GM12878 (cell line): ENCODE results near the gene C1GALT1. TPM values are rescaled to one million over a fixed set of nuclear protein-coding genes. Genes with fewer than 3 reads are reported as not detected.
A peak's percentile ranks its signal among the peaks of the same experiment; 100 is the strongest.

ENCODE experiments used
- ATAC-seq: fragments of 200-7000 bp; cut with Tn5 transposase; 3 replicates; pipeline ENCODE4 v1.9.1; 2020; ENCODE audit warnings: mild to moderate bottlenecking, moderate library complexity
- BruUV-seq: library from RNA; stranded (reverse); fragments of 400-500 nt; replicated peaks from 2 replicates; lab custom pipeline; 2021; lab: Mats Ljungman, UMichigan
- CTCF ChIA-PET: fragments of 300-600 bp; sonication (Branson Sonifier 250); formaldehyde crosslinking; extraction: SDS; loops from one replicate; lab custom pipeline; 2021; ENCODE audit warnings: inconsistent platforms; lab: Yijun Ruan, JAX
- POLR2A ChIA-PET: fragments of 350-600 bp; formaldehyde crosslinking; extraction: SDS; loops from one replicate; lab custom pipeline; 2021; ENCODE audit warnings: inconsistent platforms; lab: Charles Lee
- RAD21 ChIA-PET: fragments of 300-600 bp; sonication (Branson Sonifier 250); formaldehyde crosslinking; loops from one replicate; lab custom pipeline; 2023; ENCODE audit warnings: antibody characterized with exemption; ENCODE audit not compliant: unreplicated experiment; lab: Charles Lee
- SMC1A ChIA-PET: fragments of 300-600 bp; sonication (Branson Sonifier 250); formaldehyde crosslinking; loops from one replicate; lab custom pipeline; 2023; ENCODE audit not compliant: unreplicated experiment, uncharacterized antibody; lab: Charles Lee
- DNase-seq: peaks from one replicate; pipeline ENCODE4 v3.0.0-alpha.2; 2011; ENCODE audit warnings: low read depth, low spot score
- FAIRE-seq: peaks from 3 replicates; lab custom pipeline; 2011; peaks lifted over from hg19 to GRCh38; lab: Jason Lieb, UNC
- H2AFZ ChIP-seq: 2 replicates; pipeline ENCODE4 v1.6.0; 2011; ENCODE audit warnings: low read depth, low read length, control low read depth; ENCODE audit not compliant: control insufficient read depth
- H3K27ac ChIP-seq: 2 replicates; pipeline ENCODE4 v1.5.1; 2011; ENCODE audit warnings: control low read depth; ENCODE audit not compliant: control insufficient read depth, insufficient read depth
- H3K27me3 ChIP-seq, 2 experiments: replicated peaks in 1 of 2; 2 replicates each; pipeline versions ENCODE4 v1.6.0 to v1.6.1; 2011; ENCODE audit warnings: low read length in 1 of 2; ENCODE audit not compliant: control insufficient read depth in 2 of 2, insufficient read depth in 2 of 2
- H3K36me3 ChIP-seq, 2 experiments: 2 replicates each; pipeline ENCODE4 v1.5.1; 2011; ENCODE audit warnings: low read length in 1 of 2; ENCODE audit not compliant: control insufficient read depth in 2 of 2, insufficient read depth in 2 of 2
- H3K4me1 ChIP-seq: 2 replicates; pipeline ENCODE4 v1.6.1; 2011; ENCODE audit warnings: mild to moderate bottlenecking, low read length, moderate library complexity, mixed read lengths; ENCODE audit not compliant: control insufficient read depth, insufficient read depth
- H3K4me2 ChIP-seq: 2 replicates; pipeline ENCODE4 v1.6.0; 2011; ENCODE audit warnings: control low read depth; ENCODE audit not compliant: control insufficient read depth, insufficient read depth
- H3K4me3 ChIP-seq: fragments of 200-600 bp; sonication (generic); 2 replicates; pipeline ENCODE4 v1.5.1; 2016
- H3K79me2 ChIP-seq: 2 replicates; pipeline ENCODE4 v1.6.0; 2011; ENCODE audit warnings: low read length; ENCODE audit not compliant: control insufficient read depth, insufficient read depth
- H3K9ac ChIP-seq: 2 replicates; pipeline ENCODE4 v1.8.0; 2011; ENCODE audit warnings: low read length, control low read depth, mixed read lengths; ENCODE audit not compliant: control insufficient read depth, insufficient read depth
- H3K9me3 ChIP-seq: replicated peaks from 3 replicates; pipeline ENCODE4 v1.5.1; 2011; ENCODE audit warnings: mild to moderate bottlenecking, low read length; ENCODE audit not compliant: control insufficient read depth, insufficient read depth
- H4K20me1 ChIP-seq: 2 replicates; pipeline ENCODE4 v1.6.0; 2011; ENCODE audit not compliant: control insufficient read depth, insufficient read depth
- ATF7 ChIP-seq: fragments of 450-650 bp; IDR thresholded peaks from 2 replicates; pipeline ENCODE4 v1.6.1; 2016; ENCODE audit warnings: low read depth, mild to moderate bottlenecking
- CREB1 ChIP-seq: IDR thresholded peaks from 2 replicates; pipeline ENCODE4 v1.6.1; 2012; ENCODE audit warnings: low read depth, mild to moderate bottlenecking, inconsistent platforms
- E2F8 ChIP-seq: fragments of 450-650 bp; IDR thresholded peaks from 2 replicates; pipeline ENCODE4 v1.6.1; 2018; ENCODE audit warnings: mild to moderate bottlenecking, low read depth, moderate library complexity; ENCODE audit not compliant: partially characterized antibody
- EP300 ChIP-seq, 2 experiments: fragments of 150-350 bp in 1 of 2; IDR thresholded peaks; 2 replicates each; pipeline ENCODE4 v1.6.1; 2011 to 2012; ENCODE audit warnings: low read depth in 2 of 2, low read length in 2 of 2, borderline replicate concordance in 1 of 2, improper control_type of control experiment in 1 of 2, inconsistent platforms in 1 of 2; ENCODE audit not compliant: control insufficient read depth in 1 of 2
- ESRRA ChIP-seq: IDR thresholded peaks from 2 replicates; pipeline ENCODE4 v1.6.1; 2012; ENCODE audit warnings: mild to moderate bottlenecking, low read length, improper control_type of control experiment
- IRF5 ChIP-seq: fragments of 450-650 bp; IDR thresholded peaks from 2 replicates; pipeline ENCODE4 v1.6.1; 2017; ENCODE audit warnings: borderline replicate concordance
- POLR2A ChIP-seq: IDR thresholded peaks from 2 replicates; pipeline ENCODE4 v1.6.1; 2011; ENCODE audit warnings: low read depth, mild to moderate bottlenecking, low read length
- RELA ChIP-seq: fragments of 450-650 bp; IDR thresholded peaks from 2 replicates; pipeline ENCODE4 v1.8.0; 2014; ENCODE audit warnings: borderline replicate concordance; ENCODE audit not compliant: partially characterized antibody
- STAT1 ChIP-seq: fragments of 450-650 bp; conservative IDR thresholded peaks from 2 replicates; pipeline ENCODE4 v1.6.1; 2014; ENCODE audit warnings: antibody characterized with exemption, mild to moderate bottlenecking
- STAT3 ChIP-seq: IDR thresholded peaks from 2 replicates; pipeline ENCODE4 v1.6.1; 2011; ENCODE audit warnings: low read depth, low read length, improper control_type of control experiment
- TBL1XR1 ChIP-seq: IDR thresholded peaks from 2 replicates; pipeline ENCODE4 v1.6.1; 2012; ENCODE audit warnings: low read depth, low read length, improper control_type of control experiment
- YBX1 ChIP-seq: fragments of 450-650 bp; IDR thresholded peaks from 2 replicates; pipeline ENCODE4 v1.6.1; 2016; ENCODE audit warnings: antibody characterized with exemption
- ZBED1 ChIP-seq: IDR thresholded peaks from 2 replicates; pipeline ENCODE4 v1.6.1; 2016; ENCODE audit warnings: borderline replicate concordance
- ZNF687 ChIP-seq: fragments of 450-650 bp; IDR thresholded peaks from 2 replicates; pipeline ENCODE4 v1.6.1; 2017; ENCODE audit warnings: mild to moderate bottlenecking, moderate library complexity
- ZSCAN29 ChIP-seq: fragments of 450-650 bp; IDR thresholded peaks from 2 replicates; pipeline ENCODE4 v1.6.1; 2017; ENCODE audit warnings: mild to moderate bottlenecking, moderate library complexity
- in situ Hi-C: fragments of 300-500 bp; cut with MboI; formaldehyde crosslinking; loops from 9 replicates; pipeline ENCODE4 v1.14.3; 2018; ENCODE audit warnings: mixed read lengths
- intact Hi-C: fragments of 100-400 bp; cut with micrococcal nuclease; formaldehyde crosslinking; loops from one replicate; pipeline ENCODE4 v1.14.2; 2022; ENCODE audit not compliant: unreplicated experiment
- polyA plus RNA-seq, 11 experiments: library from polyadenylated mRNA; depleted of rRNA in 4 of 11; unstranded in 6 of 11; stranded (reverse) in 5 of 11; fragments of >200 nt; fragmentation: Nextera tagmentation in 4 of 11; fragmentation: Illumina TruSeq in 1 of 11; extraction: Ambion mirVana in 4 of 11; extraction: Trizol in 1 of 11; gene quantifications; 1 replicate in 1 of 11; 2 replicates in 10 of 11; pipeline versions ENCODE4 v1.2.1 to v1.2.3, GENCODE V29; 2011 to 2016; ENCODE audit warnings: inconsistent platforms in 2 of 11, missing spikeins in 2 of 11, low read depth in 1 of 11
- total RNA-seq, 4 experiments: library from RNA; depleted of rRNA in 3 of 4; stranded (reverse); fragments of >200 nt in 3 of 4; fragmentation: Illumina TruSeq in 1 of 4; extraction: Trizol in 1 of 4; gene quantifications; 2 replicates each; pipeline versions ENCODE4 v1.2.1 to v1.2.3, GENCODE V29; 2013 to 2021

The C1GALT1 gene
- total and polyA plus RNA-seq, 10 of the 15 experiments (the other 5 are each of a cell fraction or from before 2014, with no cell fraction given), result 1.6 to 25.0 (median 8.5) TPM

GRCh38 chr7:7157887-7158271 lies 24.5 kb upstream of the C1GALT1 start:
- H3K9ac ChIP-seq, result no peak overlapping the region
- no peaks in the 10 kb centered on the region for H4K20me1 ChIP-seq
- intact Hi-C loops (no loop called here), in situ Hi-C loops (no loop called here)
- no peak overlapping the region for H3K27ac ChIP-seq
- no peaks in the 10 kb centered on the region for H3K36me3 ChIP-seq
- ATAC-seq (no peak), DNase-seq (no peak), FAIRE-seq (no peak)
- H3K27me3 ChIP-seq, result no peaks in the 10 kb centered on the region
- H3K79me2 ChIP-seq, result no peaks in the 10 kb centered on the region
- ChIA-PET SMC1A (no interaction called here), CTCF (interaction anchor here (1.1 kb wide), 1 partner anchor 54 kb away, joined by 3 read pairs; no protein-coding TSS in a partner anchor), RAD21 (no interaction called here), POLR2A (no interaction called here)
- no peak overlapping the region for H2AFZ ChIP-seq
- peak overlapping the region; percentile 13; the same call in 1 of the 2 replicates for H3K4me2 ChIP-seq
- no peaks in the 10 kb centered on the region for H3K4me1 ChIP-seq
- no TSS peak for BruUV-seq
- no peak overlapping the region for H3K4me3 ChIP-seq
- H3K9me3 ChIP-seq, result no peaks in the 10 kb centered on the region; the same call in 2 of the 3 replicates
- TF ChIP-seq STAT1 (no peak), ZSCAN29 (no peak), CREB1 (no peak), ZNF687 (no peak), TBL1XR1 (no peak), POLR2A (no peak), RELA (no peak), E2F8 (no peak), ATF7 (no peak), YBX1 (no peak), STAT3 (no peak), ZBED1 (no peak), ESRRA (no peak), EP300 (IDR thresholded peaks at IDR 0.05; ENCODE audit: borderline replicate concordance in 1 of 2, control insufficient read depth in 1 of 2, low read depth in 2 of 2, low read length in 2 of 2) (no peak), IRF5 (no peak)
